ENCODE results near the gene TBC1D3B.

DNA sequence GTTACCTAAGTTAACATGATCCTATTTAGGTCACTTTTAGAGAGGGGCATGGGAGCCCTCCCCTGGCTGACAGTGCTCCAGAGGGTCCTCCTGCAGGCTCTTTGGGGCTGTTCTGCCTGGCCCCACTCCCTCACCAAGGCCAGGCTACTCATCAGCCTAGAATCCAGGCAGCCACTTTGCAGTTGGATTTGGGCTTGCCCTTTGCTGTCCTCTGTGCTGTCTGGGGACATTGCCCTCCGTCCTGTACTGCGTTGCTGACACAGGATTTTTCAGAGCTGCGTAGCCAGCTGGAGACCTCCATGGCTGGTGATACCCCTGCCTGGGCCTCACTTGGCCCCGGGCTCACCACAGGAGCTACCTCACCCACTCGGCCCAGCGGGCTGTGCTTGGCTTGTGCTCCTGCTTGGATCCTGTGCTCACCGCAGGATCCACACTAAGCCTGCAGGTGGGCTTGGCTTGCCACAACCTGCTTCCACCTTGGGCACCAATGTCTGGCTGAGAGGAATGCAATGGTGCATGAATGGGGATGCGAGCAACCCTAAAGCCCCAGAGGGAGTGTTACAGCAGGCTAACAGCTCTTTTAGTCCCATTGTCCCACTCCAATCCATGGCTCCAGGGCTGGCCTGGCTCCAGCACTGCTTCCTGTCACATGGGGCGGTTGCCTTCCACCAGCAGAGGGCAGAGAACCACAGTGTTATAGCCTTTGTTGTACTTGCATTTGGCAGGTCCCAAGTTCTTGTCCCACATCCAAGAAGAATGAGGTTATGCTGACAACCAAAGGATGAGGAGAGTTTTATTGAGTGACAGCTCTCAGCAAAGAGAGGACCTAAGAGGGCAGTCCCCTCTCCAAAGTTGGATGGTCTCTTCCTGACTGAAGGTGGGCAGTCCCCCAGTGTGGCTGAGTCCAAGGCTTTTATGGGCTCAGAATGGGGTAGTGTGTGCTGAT is 51.3 kb downstream of the TBC1D3B start:
- TF ChIP-seq, protein P1, sequence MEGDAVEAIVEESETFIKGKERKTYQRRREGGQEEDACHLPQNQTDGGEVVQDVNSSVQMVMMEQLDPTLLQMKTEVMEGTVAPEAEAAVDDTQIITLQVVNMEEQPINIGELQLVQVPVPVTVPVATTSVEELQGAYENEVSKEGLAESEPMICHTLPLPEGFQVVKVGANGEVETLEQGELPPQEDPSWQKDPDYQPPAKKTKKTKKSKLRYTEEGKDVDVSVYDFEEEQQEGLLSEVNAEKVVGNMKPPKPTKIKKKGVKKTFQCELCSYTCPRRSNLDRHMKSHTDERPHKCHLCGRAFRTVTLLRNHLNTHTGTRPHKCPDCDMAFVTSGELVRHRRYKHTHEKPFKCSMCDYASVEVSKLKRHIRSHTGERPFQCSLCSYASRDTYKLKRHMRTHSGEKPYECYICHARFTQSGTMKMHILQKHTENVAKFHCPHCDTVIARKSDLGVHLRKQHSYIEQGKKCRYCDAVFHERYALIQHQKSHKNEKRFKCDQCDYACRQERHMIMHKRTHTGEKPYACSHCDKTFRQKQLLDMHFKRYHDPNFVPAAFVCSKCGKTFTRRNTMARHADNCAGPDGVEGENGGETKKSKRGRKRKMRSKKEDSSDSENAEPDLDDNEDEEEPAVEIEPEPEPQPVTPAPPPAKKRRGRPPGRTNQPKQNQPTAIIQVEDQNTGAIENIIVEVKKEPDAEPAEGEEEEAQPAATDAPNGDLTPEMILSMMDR (IDR thresholded peaks at IDR 0.05; ENCODE audit: low read depth, low read length) = no peak
- no peak for TF ChIP-seq EZH2phosphoT487 (IDR thresholded peaks at IDR 0.05; ENCODE audit: low read depth)
